ENCODE results near the gene ARSJ.

Gene ARSJ

DNA sequence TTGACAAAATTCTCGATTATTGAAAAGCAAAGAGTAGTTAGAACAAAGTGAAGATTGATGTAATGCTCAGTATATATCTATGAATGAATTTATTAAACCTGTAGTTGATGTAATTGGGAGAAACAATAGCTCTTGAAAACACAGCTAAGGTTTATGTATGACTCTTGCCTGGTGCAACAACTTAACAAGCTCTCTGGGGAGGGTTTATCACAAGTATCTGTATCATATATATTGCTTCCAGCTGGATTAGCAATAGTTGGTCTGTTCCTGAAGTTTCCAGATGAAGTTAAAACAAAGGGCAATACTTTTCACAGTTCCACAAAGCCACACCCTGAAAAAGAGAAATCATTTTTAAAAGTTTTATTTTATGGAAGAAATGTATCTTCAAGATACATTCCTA is 91.4 kb downstream of the ARSJ start:
- no peak for DNase-seq

DNA sequence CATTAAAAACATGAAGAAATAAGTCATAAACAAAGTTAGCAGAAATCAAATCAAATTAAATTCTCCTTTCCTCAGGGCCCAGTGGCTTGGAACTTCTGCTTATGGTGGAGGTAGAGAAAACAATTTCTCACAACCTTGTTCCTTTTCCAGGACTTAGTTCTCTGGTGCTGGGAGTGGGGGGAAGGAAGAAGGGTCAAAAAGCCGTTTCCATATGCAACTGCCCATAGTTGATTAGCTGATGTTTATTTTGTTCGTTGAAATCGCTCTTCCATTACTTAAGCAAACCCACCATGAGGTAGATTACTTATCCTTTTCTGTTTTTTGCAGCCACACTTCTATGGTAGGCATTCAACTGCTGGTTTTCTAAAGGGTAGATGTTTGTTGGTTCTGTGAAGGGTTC is 94.2 kb downstream of the ARSJ start:
- no peak for DNase-seq

DNA sequence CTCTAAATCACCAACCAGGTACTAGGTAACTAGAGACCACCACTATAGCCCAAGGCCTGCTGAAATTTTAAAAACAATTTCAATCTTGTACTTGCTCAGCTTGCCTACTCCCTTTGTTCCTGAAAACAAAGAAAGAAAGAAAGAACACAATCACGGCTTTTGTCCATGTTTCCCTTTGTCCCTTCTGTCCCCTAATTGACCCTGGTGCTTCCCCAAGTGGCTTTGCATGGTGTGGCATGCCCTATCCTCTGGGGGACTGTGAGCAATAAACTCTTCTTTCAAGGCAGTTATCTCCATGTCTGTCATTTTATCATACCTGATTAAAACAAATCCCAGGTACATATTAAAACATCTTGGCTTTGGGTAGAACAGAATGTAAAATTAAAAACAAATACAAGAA is 94.8 kb downstream of the ARSJ start:
- DNase-seq: no peak

DNA sequence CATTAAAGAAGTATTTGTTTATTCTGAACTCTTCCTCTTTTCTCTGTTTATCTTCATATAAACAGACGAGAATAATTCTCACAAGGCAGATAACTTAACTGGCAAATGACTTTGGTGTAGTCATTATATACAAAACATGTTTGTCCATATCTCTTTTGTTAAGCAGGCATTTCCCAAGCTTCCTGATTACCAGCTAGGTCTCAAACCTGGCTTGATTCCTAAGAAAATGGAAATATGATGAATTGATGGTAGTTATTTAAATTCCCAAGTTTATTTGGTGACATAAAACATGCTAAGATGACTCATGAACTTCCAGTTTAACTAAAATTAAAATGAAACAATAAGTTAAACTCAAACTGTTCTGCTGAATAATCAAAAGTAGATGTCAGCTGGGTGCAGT is 96.8 kb downstream of the ARSJ start:
- no peak for DNase-seq

DNA sequence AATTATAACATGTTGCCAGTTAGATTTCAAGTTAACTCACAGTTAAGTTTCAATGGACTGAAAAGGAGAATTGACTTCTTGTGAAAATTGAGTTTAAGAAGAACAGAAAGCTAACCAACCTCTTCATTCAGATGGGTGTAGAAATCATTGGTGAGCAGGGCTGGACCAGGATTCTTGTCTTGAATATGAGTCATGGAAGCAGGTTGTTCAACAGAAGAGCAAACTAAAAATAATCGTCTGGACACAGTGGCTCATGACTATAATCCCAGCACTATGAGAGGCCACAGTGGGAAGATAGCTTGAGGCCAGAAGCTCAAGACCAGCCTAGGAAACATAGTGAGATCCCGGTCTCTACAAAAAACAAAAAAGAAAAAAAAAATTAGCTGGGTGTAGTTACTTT is 98.2 kb downstream of the ARSJ start:
- no peak for DNase-seq

DNA sequence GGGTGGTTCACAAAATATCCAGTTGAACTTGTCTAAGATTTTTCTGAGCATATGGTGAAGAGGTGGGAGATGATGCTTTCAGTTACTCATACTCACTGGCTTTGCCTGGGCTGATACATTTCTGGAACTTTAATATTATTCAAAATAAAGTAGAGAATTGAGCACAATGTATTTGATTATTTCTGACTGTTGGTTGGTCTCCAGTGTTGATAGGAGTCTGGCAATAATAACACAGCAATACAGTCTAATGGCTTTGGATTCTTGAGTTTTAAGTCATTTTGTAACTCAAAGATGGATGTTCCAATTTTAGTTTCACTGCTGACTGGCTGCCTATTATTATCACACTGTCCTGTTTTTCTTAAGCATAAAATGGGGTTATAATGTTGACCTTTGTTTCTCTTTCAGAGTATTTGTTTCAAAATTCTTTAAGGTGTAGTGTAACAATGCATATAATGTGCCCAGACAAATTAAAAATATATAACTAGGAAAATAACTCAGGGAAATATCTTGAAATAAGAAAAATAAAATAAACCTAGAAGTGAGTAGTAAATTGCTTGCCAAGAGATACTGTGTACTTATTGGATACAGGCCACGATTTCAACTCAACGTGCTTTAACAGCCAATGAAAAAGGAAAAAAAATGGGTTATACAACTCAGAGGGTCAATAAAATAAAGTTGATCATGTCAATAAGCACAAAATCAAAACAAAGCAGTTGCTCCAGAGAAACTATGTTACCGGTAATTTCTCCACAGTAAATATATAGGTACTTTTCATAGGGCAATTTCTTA is 99.0 kb downstream of the ARSJ start:
- no peak for DNase-seq

DNA sequence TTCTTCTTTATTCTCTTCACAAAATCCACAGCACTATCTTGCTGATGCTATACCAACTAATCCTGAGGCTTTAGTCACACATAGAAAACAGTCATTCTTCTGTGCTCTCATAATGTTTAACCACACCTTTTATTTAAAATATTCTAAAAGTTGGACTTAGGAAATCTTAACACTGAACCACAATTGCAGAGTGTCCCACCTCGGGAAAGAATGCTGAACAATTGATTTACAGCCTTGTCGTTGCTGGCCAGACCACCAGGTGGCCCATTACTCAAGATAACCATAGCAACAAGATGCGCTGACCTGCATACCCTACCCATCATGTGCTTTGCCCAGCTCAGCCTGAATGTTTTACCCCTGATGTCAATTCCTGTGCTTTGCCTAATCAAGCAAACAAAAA is 100.8 kb downstream of the ARSJ start:
- DNase-seq: no peak

DNA sequence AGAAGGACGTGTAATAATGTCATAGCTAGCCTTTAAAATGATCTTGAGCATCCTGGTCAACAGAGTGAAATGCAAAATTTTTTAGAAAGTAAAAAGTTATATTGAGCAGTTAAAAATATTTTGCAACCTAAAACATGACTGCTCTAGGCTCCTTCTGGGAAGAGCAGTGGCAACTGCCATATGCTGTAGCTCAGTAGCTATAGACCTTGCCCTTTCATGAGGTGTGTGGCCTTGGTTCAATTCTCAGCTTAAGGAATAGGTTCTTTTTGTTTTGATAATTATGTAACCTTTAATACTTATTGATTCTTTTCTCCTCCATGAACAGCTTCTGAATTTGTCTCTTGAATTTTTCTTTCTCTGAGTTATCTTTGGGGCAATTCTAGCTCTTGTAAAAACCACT is 105.0 kb downstream of the ARSJ start:
- no peak for DNase-seq

DNA sequence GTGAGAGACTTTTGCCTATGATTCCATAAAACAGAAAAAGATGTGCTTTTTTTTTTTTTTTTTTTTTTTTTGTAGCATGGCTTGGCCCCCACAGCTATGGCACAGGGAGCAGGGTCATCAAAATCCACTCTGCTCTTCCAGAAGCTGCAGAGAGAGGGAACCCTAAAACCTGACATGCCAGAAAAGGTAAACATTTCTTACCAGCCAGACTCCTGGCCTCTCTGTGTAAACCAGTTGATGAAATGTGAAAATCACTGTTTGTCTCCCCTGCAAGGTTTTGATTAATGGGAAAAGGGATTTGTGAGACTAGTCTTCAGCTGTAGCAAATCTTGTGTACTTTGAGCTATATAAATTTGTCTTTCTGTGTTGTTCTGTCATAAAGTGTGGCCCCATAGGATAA is 105.9 kb downstream of the ARSJ start:
- no peak for DNase-seq

DNA sequence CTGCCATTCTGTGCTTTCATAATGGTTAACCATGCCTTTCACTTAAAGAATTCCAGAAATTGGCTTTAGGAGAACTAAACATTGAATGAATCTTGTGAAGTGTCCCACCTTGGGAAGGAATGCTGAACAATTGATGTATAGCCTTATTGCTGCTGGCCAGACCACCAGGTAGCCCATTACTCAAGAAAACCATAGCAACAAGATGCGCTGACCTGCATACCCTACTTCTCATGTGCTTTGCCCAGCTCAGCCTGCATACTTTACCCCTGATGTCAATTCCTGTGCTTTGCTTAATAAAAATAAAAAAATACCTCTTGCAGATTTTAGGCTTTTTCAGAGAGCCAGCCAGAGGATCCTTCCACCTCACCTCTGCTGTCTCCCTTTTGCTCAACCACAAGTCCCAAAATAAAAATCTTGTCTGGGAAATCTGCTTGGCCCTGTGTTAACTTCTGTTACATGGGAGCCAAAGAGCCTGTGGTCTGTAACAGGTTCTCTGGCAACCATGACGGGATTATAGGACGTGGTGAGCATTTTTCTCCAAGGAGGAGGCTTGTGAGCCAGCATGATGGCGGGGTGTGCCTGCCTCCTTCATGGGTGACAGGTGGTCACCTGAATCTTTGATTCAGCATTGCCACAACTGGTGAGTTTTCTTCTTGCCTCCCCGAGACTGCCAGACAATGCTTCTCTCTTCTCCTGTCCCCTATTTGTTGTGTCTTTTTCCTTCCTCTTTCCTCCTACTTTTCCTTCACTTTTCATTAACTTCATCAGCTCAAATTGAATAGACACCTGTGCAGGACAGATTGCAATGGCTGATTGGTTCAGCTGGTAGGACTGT is 106.8 kb downstream of the ARSJ start:
- DNase-seq: no peak

DNA sequence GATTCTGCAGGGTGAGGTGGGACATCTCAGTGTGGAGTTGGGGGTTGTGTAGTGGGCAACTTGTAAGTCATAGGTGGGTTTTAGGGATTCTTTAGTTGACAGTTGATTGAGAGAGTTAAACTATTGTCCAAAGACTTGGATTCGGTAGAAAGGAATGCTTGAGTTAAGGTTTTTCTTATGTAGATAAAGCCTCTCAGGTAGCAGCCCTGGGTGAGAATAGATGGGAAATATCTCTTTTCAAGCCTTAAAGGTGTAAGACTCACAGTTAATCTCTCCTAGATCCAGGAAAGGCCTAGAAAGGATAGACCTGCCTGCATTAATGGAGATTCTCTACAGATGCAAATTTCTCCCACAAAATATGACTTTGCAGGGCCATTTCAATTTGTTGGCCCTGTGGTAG is 108.4 kb downstream of the ARSJ start:
- DNase-seq: no peak

DNA sequence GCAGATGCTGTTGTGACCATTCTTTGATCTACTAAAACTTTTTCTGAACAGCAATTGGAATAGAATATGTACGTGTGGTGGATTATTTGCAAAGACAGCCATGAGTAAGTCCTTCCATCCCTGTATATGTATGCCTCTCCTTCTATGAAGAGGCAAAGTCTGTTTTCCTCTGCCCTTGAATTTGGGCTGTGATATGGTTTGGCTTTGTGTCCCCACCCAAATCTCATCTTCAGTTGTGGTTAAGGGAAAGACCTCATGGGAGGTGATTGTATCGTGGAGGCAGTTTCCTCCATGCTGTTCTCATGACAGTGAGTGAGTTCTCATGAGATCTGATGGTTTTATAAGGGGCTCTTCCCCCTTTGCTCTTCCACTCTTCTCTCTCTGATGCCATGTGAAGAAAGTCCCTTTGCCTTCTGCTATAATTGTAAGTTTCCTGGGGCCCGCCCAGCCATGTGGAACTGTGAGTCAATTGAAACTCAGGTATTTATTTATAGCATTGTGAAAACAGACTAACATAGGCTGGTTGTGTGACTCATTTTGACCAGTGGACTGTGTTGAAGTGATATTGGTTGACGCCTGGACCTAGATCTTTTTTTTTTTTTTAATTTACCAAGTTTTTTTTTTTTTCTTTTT is 109.6 kb downstream of the ARSJ start:
- DNase-seq: no peak

DNA sequence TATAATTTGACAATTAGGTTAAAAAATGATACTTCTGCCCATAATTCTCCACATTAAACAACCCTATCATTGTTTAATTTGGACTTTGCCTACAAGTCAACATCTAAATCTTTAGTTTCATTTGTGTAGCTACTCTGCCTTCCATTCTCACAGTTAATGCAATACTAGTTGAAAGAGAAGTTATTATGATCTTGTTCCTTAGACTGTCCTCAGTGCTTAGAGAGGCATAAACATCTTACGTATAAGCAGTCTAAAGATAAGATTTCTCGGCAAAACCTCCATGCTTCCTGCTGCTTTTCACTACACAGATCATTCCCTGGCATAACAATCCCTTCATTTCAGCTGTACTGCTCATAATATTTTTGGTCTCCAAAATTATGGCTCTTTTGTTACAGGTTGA is 112.8 kb downstream of the ARSJ start:
- DNase-seq: no peak

DNA sequence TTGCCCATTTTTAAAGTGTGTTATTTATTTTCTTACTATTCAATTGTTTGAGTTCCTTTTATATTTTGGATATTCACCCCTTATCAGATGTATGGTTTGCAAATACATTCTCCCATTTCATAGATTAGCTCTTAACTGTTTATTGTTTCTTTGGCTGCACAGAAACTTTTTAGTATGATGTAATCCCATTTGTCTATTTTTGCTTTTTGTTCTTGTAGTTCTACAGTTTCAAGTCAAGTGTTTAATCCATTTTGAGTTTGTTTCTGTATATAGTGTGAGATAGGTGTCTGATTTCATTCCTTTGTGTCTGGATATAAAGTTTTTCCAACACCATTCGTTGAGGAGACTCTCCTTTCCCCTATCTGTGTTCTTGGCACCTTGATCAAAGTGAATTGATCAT is 120.5 kb downstream of the ARSJ start:
- DNase-seq: no peak

DNA sequence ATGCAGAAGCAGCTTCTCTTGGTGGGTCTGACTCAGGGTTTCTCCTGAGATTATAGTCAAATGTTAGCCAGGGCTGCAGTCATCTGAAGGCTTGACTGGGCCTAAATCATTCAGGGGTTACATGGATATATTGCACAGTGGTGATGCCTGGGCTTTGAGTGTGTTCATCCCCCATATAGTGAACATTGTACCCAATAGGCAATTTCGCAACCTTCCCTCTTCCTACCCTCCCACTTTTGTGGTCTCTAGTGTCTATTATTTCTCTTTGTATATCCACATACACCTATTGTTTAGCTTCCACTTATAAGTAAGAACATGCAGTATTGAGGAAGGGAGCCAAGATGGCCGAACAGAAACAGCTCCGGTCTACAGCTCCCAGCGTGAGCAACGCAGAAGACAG is 127.6 kb downstream of the ARSJ start:
- DNase-seq: no peak

Data from left hindlimb (tissue), 1 donor.